Smooth muscle cell (in vitro differentiated cells): ENCODE results near the gene PPFIA2. TPM values are rescaled to one million over a fixed set of nuclear protein-coding genes. Genes with fewer than 3 reads are reported as not detected.

ENCODE experiments used
- DNase-seq: peaks from one replicate; lab custom pipeline; 2025; ENCODE audit not compliant: unreplicated experiment; lab: John Stamatoyannopoulos, UW
- H2AFZ ChIP-seq: fragments of 200-600 bp; sonication (generic); 2 replicates; pipeline ENCODE4 v1.6.0; 2016; ENCODE audit warnings: antibody characterized with exemption, low read depth, mild to moderate bottlenecking
- H3F3A ChIP-seq: fragments of 200-600 bp; sonication (generic); 2 replicates; pipeline ENCODE4 v1.6.0; 2017; ENCODE audit warnings: antibody characterized with exemption, low read depth
- H3K27ac ChIP-seq: fragments of 200-600 bp; sonication (generic); 2 replicates; pipeline ENCODE4 v1.5.1; 2016; ENCODE audit warnings: low read depth, mild to moderate bottlenecking
- H3K27me3 ChIP-seq: fragments of 200-600 bp; sonication (generic); 2 replicates; pipeline ENCODE4 v1.6.1; 2016; ENCODE audit warnings: low read depth, mild to moderate bottlenecking
- H3K36me3 ChIP-seq: fragments of 200-600 bp; sonication (generic); 2 replicates; pipeline ENCODE4 v1.5.1; 2016; ENCODE audit warnings: low read depth
- H3K4me1 ChIP-seq: fragments of 200-600 bp; sonication (generic); 2 replicates; pipeline ENCODE4 v1.5.1; 2016; ENCODE audit warnings: low read depth
- H3K4me2 ChIP-seq: fragments of 200-600 bp; sonication (generic); 2 replicates; pipeline ENCODE4 v1.6.0; 2016; ENCODE audit warnings: mild to moderate bottlenecking
- H3K4me3 ChIP-seq: fragments of 200-600 bp; sonication (generic); 2 replicates; pipeline ENCODE4 v1.5.1; 2016; ENCODE audit warnings: mild to moderate bottlenecking
- H3K79me2 ChIP-seq: fragments of 200-600 bp; sonication (generic); 2 replicates; pipeline ENCODE4 v1.6.0; 2016; ENCODE audit warnings: low read depth, mild to moderate bottlenecking
- H3K9ac ChIP-seq: fragments of 200-600 bp; sonication (generic); 2 replicates; pipeline ENCODE4 v1.6.0; 2016; ENCODE audit warnings: low read depth
- H3K9me3 ChIP-seq: fragments of 200-600 bp; sonication (generic); replicated peaks from 2 replicates; pipeline ENCODE4 v1.5.1; 2016; ENCODE audit warnings: low read depth
- H4K20me1 ChIP-seq: fragments of 200-600 bp; sonication (generic); 2 replicates; pipeline ENCODE4 v1.6.0; 2016; ENCODE audit warnings: low read depth
- WGBS: methylation state at CpG from one replicate; pipeline ENCODE4 v1.1.7; 2016; ENCODE audit warnings: low lambda C conversion rate; 5-methylcytosine and 5-hydroxymethylcytosine counted together
- polyA plus RNA-seq: library from polyadenylated mRNA; unstranded; fragments of >200 nt; fragmentation: Nextera tagmentation; extraction: Ambion mirVana; gene quantifications from 2 replicates; pipeline ENCODE4 v1.2.1, GENCODE V29; 2016
- total RNA-seq: library from RNA; depleted of rRNA; stranded (reverse); fragments of >200 nt; gene quantifications from 2 replicates; pipeline ENCODE4 v1.2.3, GENCODE V29; 2014
- TF ChIP-seq, protein P1 (sequence below): fragments of 200-600 bp; sonication (generic); IDR thresholded peaks from 2 replicates; pipeline ENCODE4 v1.5.1; 2017; ENCODE audit warnings: borderline replicate concordance, mild to moderate bottlenecking, antibody characterized with exemption; ENCODE audit not compliant: insufficient read depth, poor library complexity, severe bottlenecking

PPFIA2 gene
- total and polyA plus RNA-seq, 2 experiments from 2014 or later: not detected

DNA sequence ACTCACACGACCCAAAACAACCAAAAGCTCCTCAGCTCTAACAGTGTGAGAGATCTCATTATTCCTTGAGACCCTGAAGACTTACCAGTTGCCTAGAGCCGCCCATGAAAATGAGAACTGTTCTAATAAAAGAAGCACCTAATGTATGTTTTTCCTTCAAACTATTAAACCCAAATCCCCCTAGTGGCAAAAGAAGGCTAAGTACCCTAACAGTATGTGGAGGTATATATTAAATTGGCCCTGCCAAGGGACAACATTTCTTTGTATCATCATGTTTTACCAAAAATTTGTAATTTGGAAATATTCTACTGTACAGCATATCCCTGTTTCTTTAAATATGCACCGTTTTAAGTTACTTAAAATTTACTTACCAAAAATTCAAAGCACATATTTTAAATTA, 38.0 kb upstream of the PPFIA2 start:
- DNase-seq: no peak
- H3K4me2 ChIP-seq: no peak overlapping the region
- no peaks in the 10 kb centered on the region for H3K27me3 ChIP-seq
- 47% methylated on average over 3 of the region's 3 CpGs for WGBS
- H3K9me3 ChIP-seq: no peaks in the 10 kb centered on the region
- H3K4me3 ChIP-seq: no peak overlapping the region
- no peaks in the 10 kb centered on the region for H4K20me1 ChIP-seq
- no peak overlapping the region for H3K9ac ChIP-seq
- no peaks in the 10 kb centered on the region for H3K36me3 ChIP-seq
- TF ChIP-seq, protein P1, sequence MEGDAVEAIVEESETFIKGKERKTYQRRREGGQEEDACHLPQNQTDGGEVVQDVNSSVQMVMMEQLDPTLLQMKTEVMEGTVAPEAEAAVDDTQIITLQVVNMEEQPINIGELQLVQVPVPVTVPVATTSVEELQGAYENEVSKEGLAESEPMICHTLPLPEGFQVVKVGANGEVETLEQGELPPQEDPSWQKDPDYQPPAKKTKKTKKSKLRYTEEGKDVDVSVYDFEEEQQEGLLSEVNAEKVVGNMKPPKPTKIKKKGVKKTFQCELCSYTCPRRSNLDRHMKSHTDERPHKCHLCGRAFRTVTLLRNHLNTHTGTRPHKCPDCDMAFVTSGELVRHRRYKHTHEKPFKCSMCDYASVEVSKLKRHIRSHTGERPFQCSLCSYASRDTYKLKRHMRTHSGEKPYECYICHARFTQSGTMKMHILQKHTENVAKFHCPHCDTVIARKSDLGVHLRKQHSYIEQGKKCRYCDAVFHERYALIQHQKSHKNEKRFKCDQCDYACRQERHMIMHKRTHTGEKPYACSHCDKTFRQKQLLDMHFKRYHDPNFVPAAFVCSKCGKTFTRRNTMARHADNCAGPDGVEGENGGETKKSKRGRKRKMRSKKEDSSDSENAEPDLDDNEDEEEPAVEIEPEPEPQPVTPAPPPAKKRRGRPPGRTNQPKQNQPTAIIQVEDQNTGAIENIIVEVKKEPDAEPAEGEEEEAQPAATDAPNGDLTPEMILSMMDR: peak; percentile 52
- no peaks in the 10 kb centered on the region for H3K79me2 ChIP-seq
- H2AFZ ChIP-seq: no peak overlapping the region
- no peaks in the 10 kb centered on the region for H3F3A ChIP-seq
- H3K4me1 ChIP-seq: no peaks in the 10 kb centered on the region
- no peak overlapping the region for H3K27ac ChIP-seq

DNA sequence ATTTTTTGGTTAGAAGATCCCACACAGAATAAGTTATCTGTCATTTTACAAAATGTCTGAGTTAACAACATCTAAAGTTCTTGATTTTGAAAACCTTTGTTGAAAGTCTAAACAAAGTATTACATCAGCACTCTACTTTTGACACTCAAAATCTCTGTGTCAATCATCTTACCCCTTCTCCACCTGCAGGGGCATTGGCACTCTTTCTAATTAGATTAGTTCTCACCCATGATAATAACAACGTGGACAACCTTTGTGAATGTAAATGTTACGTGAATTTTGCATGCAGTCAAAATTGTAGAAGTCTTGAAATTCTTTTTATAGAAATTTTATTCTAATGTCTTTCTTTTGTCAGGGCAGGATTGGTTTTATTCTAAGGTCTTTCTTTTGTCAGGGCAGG, 33.5 kb upstream of the PPFIA2 start:
- Histone ChIP-seq H2AFZ (no peak overlapping the region), H3K9ac (no peak overlapping the region)
- TF ChIP-seq, protein P1: no peak

DNA sequence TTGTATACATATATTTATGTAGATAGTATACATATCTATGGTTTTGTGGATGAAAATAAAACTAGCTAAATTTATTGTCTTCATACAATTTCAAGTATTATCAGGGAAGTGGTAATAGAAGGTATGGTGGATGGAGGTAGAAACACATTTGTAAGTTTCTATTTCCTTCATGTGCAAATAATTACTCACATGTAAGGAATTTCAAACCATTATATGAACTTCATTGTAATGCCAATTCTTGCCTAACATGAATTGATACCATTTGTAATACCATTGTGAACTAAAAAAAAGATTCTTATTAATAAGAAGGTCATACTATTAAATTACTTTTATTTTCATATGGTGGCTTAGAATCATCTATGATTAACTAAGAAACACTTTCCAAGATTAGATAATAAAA, 20.1 kb upstream of the PPFIA2 start:
- Histone ChIP-seq H3K9ac (no peak overlapping the region), H3K27ac (no peak overlapping the region), H3F3A (no peaks in the 10 kb centered on the region), H3K36me3 (no peaks in the 10 kb centered on the region), H4K20me1 (no peaks in the 10 kb centered on the region), H3K27me3 (no peaks in the 10 kb centered on the region), H2AFZ (no peak overlapping the region), H3K4me1 (no peaks in the 10 kb centered on the region), H3K79me2 (no peaks in the 10 kb centered on the region), H3K4me2 (no peak overlapping the region), H3K4me3 (no peak overlapping the region), H3K9me3 (no peaks in the 10 kb centered on the region)
- no peak for DNase-seq
- TF ChIP-seq, protein P1: no peak

More for the DNA sequence above, 33.5 kb upstream of the PPFIA2 start:
- H3K27me3 ChIP-seq: no peaks in the 10 kb centered on the region
- no peak for DNase-seq
- H3K4me3 ChIP-seq: no peak overlapping the region
- no peaks in the 10 kb centered on the region for H3K79me2 ChIP-seq
- H3K36me3 ChIP-seq: no peaks in the 10 kb centered on the region
- no peaks in the 10 kb centered on the region for H3K4me1 ChIP-seq
- 87% methylated on average over 2 of the region's 2 CpGs for WGBS
- no peak overlapping the region for H3K4me2 ChIP-seq
- H3K9me3 ChIP-seq: no peaks in the 10 kb centered on the region
- no peak overlapping the region for H3K27ac ChIP-seq
- no peaks in the 10 kb centered on the region for H3F3A ChIP-seq
- H4K20me1 ChIP-seq: no peaks in the 10 kb centered on the region

DNA sequence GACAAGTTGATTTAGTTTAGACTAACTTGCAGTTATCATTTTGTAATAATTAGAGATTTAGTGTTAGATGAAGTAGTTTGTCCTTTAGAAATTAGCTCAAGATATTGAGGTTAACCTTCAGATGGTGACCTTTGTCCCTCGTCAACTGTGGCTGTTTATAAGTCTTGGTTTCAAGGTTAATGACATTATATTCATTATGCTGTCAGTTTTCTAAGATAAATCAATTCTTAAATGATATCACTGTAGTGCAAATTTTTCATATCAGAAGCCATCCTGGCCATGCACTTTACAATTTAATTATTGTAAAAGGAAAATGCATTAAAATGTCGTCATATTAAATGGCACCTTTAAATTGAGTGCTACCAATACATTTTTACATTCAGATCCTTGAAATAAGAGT, 19.6 kb upstream of the PPFIA2 start:
- TF ChIP-seq, protein P1: no peak
- H3K36me3 ChIP-seq: no peaks in the 10 kb centered on the region
- no peaks in the 10 kb centered on the region for H3K79me2 ChIP-seq
- H3K27ac ChIP-seq: no peak overlapping the region
- no peaks in the 10 kb centered on the region for H3K9me3 ChIP-seq
- DNase-seq: no peak
- H3F3A ChIP-seq: no peaks in the 10 kb centered on the region
- no peak overlapping the region for H3K4me3 ChIP-seq
- no peaks in the 10 kb centered on the region for H3K4me1 ChIP-seq
- H4K20me1 ChIP-seq: no peaks in the 10 kb centered on the region
- no peak overlapping the region for H3K4me2 ChIP-seq
- 88% methylated on average over 2 of the region's 2 CpGs for WGBS
- no peaks in the 10 kb centered on the region for H3K27me3 ChIP-seq
- no peak overlapping the region for H3K9ac ChIP-seq
- no peak overlapping the region for H2AFZ ChIP-seq
